Measurements from ENCODE around the gene LMBRD1. TPM values are rescaled to one million over a fixed set of nuclear protein-coding genes. Genes with fewer than 3 reads are reported as not detected.

Gene LMBRD1
- total and polyA plus RNA-seq, 2 of the 4 experiments (the other 2 are of a cell fraction), result 3.9 to 8.7 TPM

DNA sequence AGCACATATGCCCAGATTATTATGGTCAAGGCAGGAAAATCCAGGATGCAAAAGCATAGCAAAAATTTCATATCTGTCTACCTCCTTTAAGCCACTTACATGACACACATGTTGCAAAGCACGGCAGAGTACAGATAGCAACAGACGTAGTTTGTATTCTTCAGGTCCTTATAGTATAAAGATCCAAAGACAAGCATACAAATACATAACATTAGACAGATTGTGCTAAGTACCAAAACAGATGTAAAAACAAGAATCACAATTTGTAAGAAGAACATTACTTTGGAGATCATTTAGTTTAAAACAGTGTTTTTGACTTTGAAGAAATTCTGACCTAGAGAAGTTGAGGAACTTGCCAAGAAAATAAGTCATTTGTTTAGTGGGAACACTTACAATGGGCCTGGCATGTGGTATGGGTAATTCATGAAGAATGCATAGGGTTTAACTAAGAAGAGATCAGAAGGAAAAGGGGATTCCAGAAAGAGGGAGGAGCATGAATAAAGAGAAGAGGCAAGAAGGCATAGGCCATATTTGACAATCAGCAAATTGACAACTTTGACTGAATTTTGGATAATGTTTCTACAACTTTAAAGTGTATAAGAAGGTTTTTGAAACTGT lies 30.6 kb upstream of the LMBRD1 start:
- Histone ChIP-seq H3K79me1 (ENCODE audit: low read depth in 1 of 2, low read length in 2 of 2) (no peaks in the 10 kb centered on the region), H2AFZ (replicated peaks; ENCODE audit: low read length, poor library complexity) (no peak overlapping the region), H3K4me3 (ENCODE audit: insufficient read depth, low read depth, low read length) (no peak overlapping the region), H2AK5ac (ENCODE audit: low read depth, low read length) (no peak overlapping the region), H3K27me3 (ENCODE audit: control insufficient read depth, insufficient read depth, low read length) (no peaks in the 10 kb centered on the region; the same call in 1 of the 2 replicates), H3K18ac (ENCODE audit: low read depth, low read length) (no peak overlapping the region; the same call in 1 of the 2 replicates), H4K8ac (ENCODE audit: low read depth in 2 of 2, low read length in 2 of 2) (no peak overlapping the region), H3K9me3 (ENCODE audit: control insufficient read depth, insufficient read depth, low read length) (no peaks in the 10 kb centered on the region), H2BK15ac (ENCODE audit: low read depth, low read length) (no peak overlapping the region), H3K4me2 (ENCODE audit: low read depth, low read length) (peak overlapping the region; percentile 22; the same call in 1 of the 2 replicates), H3K9ac (ENCODE audit: low read depth, low read length) (no peak overlapping the region), H3K27ac (ENCODE audit: insufficient read depth, low read length) (no peak overlapping the region), H3K14ac (replicated peaks; ENCODE audit: low read depth, low read length) (no peak overlapping the region), H3K9me1 (ENCODE audit: insufficient read depth, low read length) (no peaks in the 10 kb centered on the region), H3K56ac (ENCODE audit: extremely low read depth, insufficient read depth, low read length) (no peak overlapping the region), H2BK5ac (ENCODE audit: low read depth, low read length, poor library complexity, severe bottlenecking) (no peak overlapping the region), H3K23ac (ENCODE audit: low read depth, low read length) (no peak overlapping the region), H2AK9ac (replicated peaks; ENCODE audit: low read depth, low read length, poor library complexity) (no peak overlapping the region), H4K20me1 (ENCODE audit: insufficient read depth, low read length) (no peaks in the 10 kb centered on the region), H2BK20ac (ENCODE audit: low read depth, low read length) (no peak overlapping the region), H2BK120ac (ENCODE audit: low read depth, low read length) (no peak overlapping the region), H3K4ac (ENCODE audit: low read depth, low read length) (no peak overlapping the region), H4K91ac (ENCODE audit: insufficient read depth, low read depth, low read length) (no peak overlapping the region), H4K5ac (ENCODE audit: low read depth, low read length) (no peak overlapping the region), H3K4me1 (ENCODE audit: control insufficient read depth, insufficient read depth, low read length) (0 out of 2 replicates have a peak, but pooled peaks cover 2% of the 10 kb centered on the region), H3K36me3 (ENCODE audit: control insufficient read depth, insufficient read depth, low read length) (no peaks in the 10 kb centered on the region)
- no peak for TF ChIP-seq SMC3 (IDR thresholded peaks at IDR 0.05; ENCODE audit: low read depth, low read length)
- TF ChIP-seq, protein P1, sequence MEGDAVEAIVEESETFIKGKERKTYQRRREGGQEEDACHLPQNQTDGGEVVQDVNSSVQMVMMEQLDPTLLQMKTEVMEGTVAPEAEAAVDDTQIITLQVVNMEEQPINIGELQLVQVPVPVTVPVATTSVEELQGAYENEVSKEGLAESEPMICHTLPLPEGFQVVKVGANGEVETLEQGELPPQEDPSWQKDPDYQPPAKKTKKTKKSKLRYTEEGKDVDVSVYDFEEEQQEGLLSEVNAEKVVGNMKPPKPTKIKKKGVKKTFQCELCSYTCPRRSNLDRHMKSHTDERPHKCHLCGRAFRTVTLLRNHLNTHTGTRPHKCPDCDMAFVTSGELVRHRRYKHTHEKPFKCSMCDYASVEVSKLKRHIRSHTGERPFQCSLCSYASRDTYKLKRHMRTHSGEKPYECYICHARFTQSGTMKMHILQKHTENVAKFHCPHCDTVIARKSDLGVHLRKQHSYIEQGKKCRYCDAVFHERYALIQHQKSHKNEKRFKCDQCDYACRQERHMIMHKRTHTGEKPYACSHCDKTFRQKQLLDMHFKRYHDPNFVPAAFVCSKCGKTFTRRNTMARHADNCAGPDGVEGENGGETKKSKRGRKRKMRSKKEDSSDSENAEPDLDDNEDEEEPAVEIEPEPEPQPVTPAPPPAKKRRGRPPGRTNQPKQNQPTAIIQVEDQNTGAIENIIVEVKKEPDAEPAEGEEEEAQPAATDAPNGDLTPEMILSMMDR (conservative IDR thresholded peaks at IDR 0.05; ENCODE audit: low read depth, low read length), result no peak
- no peak for TF ChIP-seq MAZ (IDR thresholded peaks at IDR 0.05; ENCODE audit: borderline replicate concordance, low read depth, low read length)
- no peak for TF ChIP-seq CHD1 (IDR thresholded peaks at IDR 0.05; ENCODE audit: low read depth, low read length)
- no peak for TF ChIP-seq RFX5 (IDR thresholded peaks at IDR 0.05; ENCODE audit: low read depth, low read length)
- TF ChIP-seq, protein P2, sequence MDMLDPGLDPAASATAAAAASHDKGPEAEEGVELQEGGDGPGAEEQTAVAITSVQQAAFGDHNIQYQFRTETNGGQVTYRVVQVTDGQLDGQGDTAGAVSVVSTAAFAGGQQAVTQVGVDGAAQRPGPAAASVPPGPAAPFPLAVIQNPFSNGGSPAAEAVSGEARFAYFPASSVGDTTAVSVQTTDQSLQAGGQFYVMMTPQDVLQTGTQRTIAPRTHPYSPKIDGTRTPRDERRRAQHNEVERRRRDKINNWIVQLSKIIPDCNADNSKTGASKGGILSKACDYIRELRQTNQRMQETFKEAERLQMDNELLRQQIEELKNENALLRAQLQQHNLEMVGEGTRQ (IDR thresholded peaks at IDR 0.05; ENCODE audit: low read depth, low read length), result no peak
- TF ChIP-seq CEBPB (IDR thresholded peaks at IDR 0.05; ENCODE audit: low read depth, low read length), result no peak
- in situ Hi-C loops (cut with MboI; ENCODE audit: low sequenced_read_pairs), result loop anchor here (25.0 kb wide), 1 partner anchor 285 kb away; no protein-coding TSS in a partner anchor
- CTCF ChIA-PET, result no interaction called here
- dilution Hi-C loops (cut with HindIII; ENCODE audit: low sequenced_read_pairs, unreplicated experiment), result no loop called here
- ATAC-seq (ENCODE audit: low read depth) (peak; percentile 92), DNase-seq (peak; percentile 73)
- no CpG with 5 or more reads among the region's 2 CpGs for WGBS, 2 experiments (ENCODE audit: extremely low coverage in 2 of 2, insufficient read length in 1 of 2)
- intact Hi-C loops (cut with micrococcal nuclease), result no loop called here
- BruUV-seq (replicated peaks), result no TSS peak
- POLR2A ChIA-PET (ENCODE audit: unreplicated experiment), result no interaction called here
